ENCODE data around the gene GPBP1. TPM values are rescaled to one million over a fixed set of nuclear protein-coding genes. Genes with fewer than 3 reads are reported as not detected.

The GPBP1 gene
- total RNA-seq, 2 experiments from 2014 or later: 94.1 to 98.5 TPM

DNA sequence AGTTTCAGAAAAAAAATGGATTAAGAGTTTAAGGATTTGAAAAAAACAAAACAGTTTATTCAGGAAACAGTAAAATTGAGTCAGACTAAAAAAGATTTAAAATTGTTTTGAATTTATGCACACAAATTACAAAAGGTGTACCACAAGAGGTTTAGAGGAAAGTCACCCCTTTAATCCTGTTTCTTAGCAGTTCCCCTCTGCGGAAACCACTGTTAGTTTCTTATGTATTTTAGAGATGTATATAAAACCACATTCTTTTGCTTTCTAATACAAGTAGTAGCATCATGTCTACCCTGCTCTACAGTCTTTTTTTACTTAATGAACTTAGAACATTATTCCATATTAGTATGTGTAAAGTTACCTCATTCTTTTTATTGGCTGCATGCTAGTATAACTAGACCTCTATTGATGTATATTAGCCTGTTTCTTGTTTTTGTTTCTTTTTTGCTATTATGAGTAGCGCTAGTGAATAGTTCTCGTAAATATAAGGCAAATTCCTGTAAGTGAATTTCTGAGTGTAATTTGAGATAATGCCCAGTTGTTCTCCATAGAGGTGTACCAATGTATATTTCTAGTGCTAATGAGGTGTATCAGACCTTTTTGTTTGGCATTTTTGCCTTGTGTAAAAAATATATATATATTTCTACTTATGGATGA, 20.0 kb downstream of the GPBP1 start:
- intact Hi-C loops (cut with micrococcal nuclease): loop anchor here (1.0 kb wide), 1 partner anchor 19 kb away; no protein-coding TSS in a partner anchor
- H3K4me1 Mint-ChIP-seq (ENCODE audit: low read depth): peaks cover 72% of the 10 kb centered on the region
- POLR2A ChIA-PET: no interaction called here
- no peaks in the 10 kb centered on the region for H3K9me3 Mint-ChIP-seq
- H3K4me3 Mint-ChIP-seq: peak overlapping the region; percentile 34
- no peaks in the 10 kb centered on the region for H3K27me3 Mint-ChIP-seq
- peak overlapping the region; percentile 82 for H3K27ac Mint-ChIP-seq
- H3K36me3 Mint-ChIP-seq: peaks cover 23% of the 10 kb centered on the region
- DNase-seq: no peak
- CTCF ChIA-PET: no interaction called here

DNA sequence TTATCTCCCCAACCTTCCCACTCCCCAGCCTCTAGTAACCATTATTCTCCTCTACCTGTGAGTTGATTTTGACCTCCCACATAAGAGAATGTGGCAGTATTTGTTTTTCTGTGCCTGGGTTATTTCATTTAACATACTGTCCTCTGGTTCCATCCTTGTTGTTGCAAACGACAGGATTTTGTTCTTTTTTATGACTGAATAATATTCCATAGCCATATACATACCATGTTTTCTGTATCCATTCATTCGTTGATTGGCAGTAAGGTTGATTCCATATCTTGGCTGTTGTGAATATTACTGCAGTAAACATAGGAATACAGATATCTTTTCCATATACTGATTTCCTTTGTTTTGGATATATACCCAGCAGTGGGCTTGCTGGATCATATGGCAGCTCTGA, 20.8 kb downstream of the GPBP1 start:
- no peak overlapping the region for H3K4me3 Mint-ChIP-seq
- no peaks in the 10 kb centered on the region for H3K9me3 Mint-ChIP-seq
- H3K27me3 Mint-ChIP-seq: no peaks in the 10 kb centered on the region
- intact Hi-C loops (cut with micrococcal nuclease): no loop called here
- CTCF ChIA-PET: no interaction called here
- no peak overlapping the region for H3K27ac Mint-ChIP-seq
- peaks cover 24% of the 10 kb centered on the region for H3K36me3 Mint-ChIP-seq
- H3K4me1 Mint-ChIP-seq (ENCODE audit: low read depth): peaks cover 73% of the 10 kb centered on the region
- DNase-seq: no peak
- POLR2A ChIA-PET: no interaction called here

DNA sequence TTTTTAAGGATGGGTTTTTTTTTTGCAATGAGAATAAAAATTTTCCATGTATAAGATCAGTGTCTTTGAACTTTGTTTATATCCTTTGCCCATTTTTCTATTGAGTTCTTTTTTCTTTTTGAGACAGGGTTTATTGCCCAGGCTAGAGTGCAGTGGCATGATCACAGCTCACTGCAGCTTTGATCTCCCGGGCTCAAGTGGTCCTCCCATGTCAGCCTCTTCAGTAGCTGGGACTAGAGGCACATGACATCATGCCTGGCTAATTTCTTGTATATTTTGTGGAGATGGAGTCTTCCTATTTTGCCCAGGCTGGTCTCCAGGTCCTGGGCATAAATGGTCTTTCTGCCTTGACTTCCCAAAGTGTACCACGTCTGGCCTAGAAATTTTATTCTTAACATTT, 21.2 kb downstream of the GPBP1 start:
- H3K9me3 Mint-ChIP-seq: no peaks in the 10 kb centered on the region
- no peaks in the 10 kb centered on the region for H3K27me3 Mint-ChIP-seq
- no peak overlapping the region for H3K27ac Mint-ChIP-seq
- ChIA-PET POLR2A (no interaction called here), CTCF (no interaction called here)
- intact Hi-C loops (cut with micrococcal nuclease): no loop called here
- no peak for DNase-seq
- peaks cover 25% of the 10 kb centered on the region for H3K36me3 Mint-ChIP-seq
- no peak overlapping the region for H3K4me3 Mint-ChIP-seq
- H3K4me1 Mint-ChIP-seq (ENCODE audit: low read depth): peaks cover 72% of the 10 kb centered on the region

DNA sequence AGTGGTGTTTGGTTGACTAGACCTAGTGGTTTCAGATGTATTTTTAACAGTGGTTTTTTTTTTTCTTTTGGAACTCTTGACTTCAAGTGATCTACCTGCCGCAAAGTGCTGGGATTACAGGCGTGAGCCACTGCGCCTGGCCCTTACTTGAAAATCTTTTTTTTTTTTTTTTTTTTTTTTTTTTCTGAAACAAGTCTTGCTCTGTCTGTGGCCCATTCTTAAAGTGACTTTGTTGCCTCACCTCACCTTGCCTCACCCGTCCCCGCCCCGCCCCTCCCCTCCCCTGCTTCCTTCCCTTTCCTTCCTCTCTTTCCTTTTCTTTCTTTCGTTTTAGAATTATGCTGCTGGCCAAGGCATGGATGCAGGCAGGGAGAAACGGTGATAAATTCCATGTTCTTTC, 26.0 kb downstream of the GPBP1 start:
- H3K4me3 Mint-ChIP-seq: no peak overlapping the region
- H3K36me3 Mint-ChIP-seq: peaks cover 8% of the 10 kb centered on the region
- ChIA-PET POLR2A (no interaction called here), CTCF (no interaction called here)
- H3K27ac Mint-ChIP-seq: peak overlapping the region; percentile 32
- H3K27me3 Mint-ChIP-seq: no peaks in the 10 kb centered on the region
- intact Hi-C loops (cut with micrococcal nuclease): no loop called here
- DNase-seq: no peak
- H3K9me3 Mint-ChIP-seq: no peaks in the 10 kb centered on the region
- peaks cover 67% of the 10 kb centered on the region for H3K4me1 Mint-ChIP-seq (ENCODE audit: low read depth)

DNA sequence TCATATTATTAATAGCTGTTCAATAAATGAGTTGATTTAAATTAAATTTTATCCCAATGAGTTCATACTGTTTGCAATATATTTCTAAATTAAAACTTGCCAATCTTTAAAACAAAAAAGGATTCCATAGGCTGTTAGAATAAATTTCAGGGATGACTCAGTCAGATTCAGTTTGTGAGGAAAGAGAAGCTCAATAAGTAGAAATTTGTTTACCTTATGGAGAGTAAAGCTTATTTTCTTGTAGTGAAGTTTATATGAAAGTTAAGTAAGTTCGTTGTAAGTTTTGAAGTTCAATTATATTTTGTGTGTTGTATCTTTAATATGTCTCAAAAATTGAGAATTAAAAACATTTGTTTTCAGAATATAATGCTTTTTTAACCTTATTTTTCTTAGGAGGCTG, 29.0 kb downstream of the GPBP1 start:
- Mint-ChIP-seq H3K4me1 (ENCODE audit: low read depth) (peaks cover 74% of the 10 kb centered on the region), H3K27me3 (no peaks in the 10 kb centered on the region), H3K9me3 (no peaks in the 10 kb centered on the region), H3K4me3 (no peak overlapping the region), H3K36me3 (peaks cover 6% of the 10 kb centered on the region), H3K27ac (no peak overlapping the region)
- no peak for DNase-seq
- ChIA-PET POLR2A (interaction anchor here (0.7 kb wide), 1 partner anchor 13 kb away, joined by 4 read pairs; no protein-coding TSS in a partner anchor), CTCF (interaction anchor here (1.4 kb wide), 1 partner anchor 17 kb away, joined by 5 read pairs; no protein-coding TSS in a partner anchor)
- intact Hi-C loops (cut with micrococcal nuclease): no loop called here

DNA sequence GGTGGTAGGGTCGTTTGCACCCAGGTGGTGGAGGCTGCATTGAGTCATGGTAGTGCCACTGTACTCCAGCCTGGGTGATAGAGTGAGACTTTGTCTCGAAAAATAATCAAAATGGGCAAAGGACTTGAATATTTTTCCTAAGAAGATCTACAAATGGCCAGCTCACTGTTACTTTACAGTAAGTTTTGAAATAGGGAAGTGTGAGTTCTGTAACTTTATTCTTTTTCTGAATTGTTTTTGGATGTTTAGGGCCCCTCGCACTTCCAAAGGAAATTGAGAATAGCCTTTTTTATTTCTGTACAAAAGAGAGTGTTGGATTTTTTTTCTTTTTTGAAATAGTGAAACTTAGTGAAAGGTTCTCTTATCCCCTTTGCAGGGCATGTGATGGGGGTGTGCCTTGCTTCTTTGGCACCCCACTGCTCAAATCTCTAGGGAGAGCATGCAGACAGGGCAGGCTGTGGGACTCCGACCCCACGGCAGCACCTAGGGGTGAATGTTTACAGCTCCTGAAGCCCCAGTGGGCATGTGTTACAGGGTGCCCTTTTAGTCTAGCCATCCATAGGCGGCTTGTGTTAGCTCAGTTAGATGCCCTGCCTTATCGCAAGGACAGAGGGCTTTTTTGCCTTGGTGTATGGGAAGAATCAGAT, 33.3 kb downstream of the GPBP1 start:
- Mint-ChIP-seq H3K27me3 (no peaks in the 10 kb centered on the region), H3K36me3 (peaks cover 11% of the 10 kb centered on the region), H3K4me1 (ENCODE audit: low read depth) (peaks cover 75% of the 10 kb centered on the region), H3K4me3 (no peak overlapping the region), H3K27ac (peak overlapping the region; percentile 23), H3K9me3 (no peaks in the 10 kb centered on the region)
- no peak for DNase-seq
- POLR2A ChIA-PET: no interaction called here
- CTCF ChIA-PET: interaction anchor here (1.4 kb wide), 1 partner anchor 69 kb away, joined by 4 read pairs; no protein-coding TSS in a partner anchor
- intact Hi-C loops (cut with micrococcal nuclease): no loop called here

DNA sequence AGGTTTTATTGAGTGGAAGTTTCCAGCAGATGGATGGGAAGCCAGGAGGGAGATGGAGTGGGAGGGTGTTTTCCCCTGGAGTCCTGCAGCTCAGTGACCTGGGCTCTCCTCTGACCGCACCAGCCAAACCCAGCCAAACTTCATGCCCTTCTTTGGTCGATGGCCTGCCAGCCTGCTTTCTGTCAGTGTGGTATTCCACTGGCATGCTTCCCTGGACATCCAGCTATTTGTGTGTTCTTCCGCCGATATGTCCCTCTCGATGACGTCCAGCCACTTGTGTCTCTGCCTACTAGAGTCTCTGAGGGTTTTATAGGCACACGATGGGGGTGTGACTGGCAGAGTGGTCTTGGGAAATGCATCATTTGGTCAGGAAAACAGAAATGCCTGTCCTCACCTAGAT, 33.8 kb downstream of the GPBP1 start:
- intact Hi-C loops (cut with micrococcal nuclease): no loop called here
- DNase-seq: no peak
- Mint-ChIP-seq H3K4me1 (ENCODE audit: low read depth) (peaks cover 70% of the 10 kb centered on the region), H3K27ac (peak overlapping the region; percentile 23), H3K4me3 (no peak overlapping the region), H3K36me3 (peaks cover 11% of the 10 kb centered on the region), H3K9me3 (no peaks in the 10 kb centered on the region), H3K27me3 (no peaks in the 10 kb centered on the region)
- ChIA-PET POLR2A (no interaction called here), CTCF (no interaction called here)

DNA sequence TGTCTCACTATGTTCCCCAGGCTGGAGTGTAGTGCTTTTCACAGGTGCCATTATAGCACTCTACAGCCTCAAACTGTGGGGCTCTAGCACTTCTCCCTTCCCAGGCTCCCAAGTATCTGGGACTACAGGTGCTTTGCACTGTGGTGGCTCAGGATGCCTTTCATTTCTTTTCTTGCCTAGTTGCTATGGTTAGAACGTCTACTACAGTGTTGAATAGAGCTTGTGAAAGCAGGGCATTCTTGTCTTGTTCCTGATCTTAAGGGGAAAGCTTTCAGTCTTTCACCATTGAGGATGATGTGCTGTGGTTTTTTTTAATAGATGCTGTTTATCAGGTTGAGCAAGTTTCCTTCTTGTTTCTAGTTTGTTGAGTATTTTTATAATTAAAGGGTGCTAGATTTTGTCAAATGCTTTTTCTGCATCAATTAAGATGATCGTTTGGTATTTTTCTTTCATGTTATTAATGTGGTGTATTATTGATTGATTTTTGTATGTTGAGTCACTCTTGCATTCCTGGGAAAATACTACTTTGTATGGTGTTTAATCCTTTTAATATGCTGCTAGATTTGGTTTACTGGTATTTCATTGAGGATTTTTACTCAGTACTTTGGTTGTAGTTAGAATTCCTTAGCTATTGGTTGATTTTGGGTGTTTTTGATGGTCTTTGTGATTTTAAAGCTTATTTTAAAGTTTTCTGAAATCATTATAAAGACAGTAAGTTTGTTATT, 35.6 kb downstream of the GPBP1 start:
- Mint-ChIP-seq H3K27me3 (no peaks in the 10 kb centered on the region), H3K4me1 (ENCODE audit: low read depth) (peaks cover 64% of the 10 kb centered on the region), H3K4me3 (no peak overlapping the region), H3K9me3 (no peaks in the 10 kb centered on the region), H3K36me3 (peaks cover 15% of the 10 kb centered on the region), H3K27ac (peak overlapping the region; percentile 38)
- ChIA-PET POLR2A (interaction anchor here (1.0 kb wide), 1 partner anchor 32 kb away, joined by 4 read pairs; no protein-coding TSS in a partner anchor), CTCF (interaction anchor here (0.7 to 1.6 kb wide), 3 partner anchors 34 to 162 kb away, joined by 3 to 4 read pairs (median 3); no protein-coding TSS in a partner anchor)
- intact Hi-C loops (cut with micrococcal nuclease): no loop called here
- DNase-seq: no peak

DNA sequence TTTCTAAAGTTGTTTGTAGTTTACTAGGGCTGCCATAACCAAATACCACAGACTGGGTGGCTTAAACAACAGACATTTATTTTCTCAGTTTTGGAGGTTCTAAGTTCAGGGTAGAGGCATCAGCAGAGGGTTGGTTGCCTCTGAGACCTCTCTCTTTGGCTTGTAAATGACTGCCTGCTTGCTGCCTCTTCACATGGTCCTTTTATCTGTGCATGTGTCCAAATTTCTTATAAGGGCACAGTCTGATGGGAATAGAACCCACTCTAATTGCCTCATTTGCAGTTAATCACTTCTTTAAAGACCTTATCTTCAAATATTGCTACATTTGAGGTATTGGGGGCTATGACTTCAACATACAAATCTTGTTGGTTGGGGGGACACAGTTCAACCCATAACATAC, 36.8 kb downstream of the GPBP1 start:
- Mint-ChIP-seq H3K36me3 (peaks cover 24% of the 10 kb centered on the region), H3K27me3 (no peaks in the 10 kb centered on the region), H3K9me3 (no peaks in the 10 kb centered on the region), H3K27ac (no peak overlapping the region), H3K4me1 (ENCODE audit: low read depth) (peaks cover 65% of the 10 kb centered on the region), H3K4me3 (no peak overlapping the region)
- no peak for DNase-seq
- CTCF ChIA-PET: interaction anchor here (1.6 kb wide), 1 partner anchor 73 kb away, joined by 4 read pairs; no protein-coding TSS in a partner anchor
- intact Hi-C loops (cut with micrococcal nuclease): no loop called here
- POLR2A ChIA-PET: no interaction called here

DNA sequence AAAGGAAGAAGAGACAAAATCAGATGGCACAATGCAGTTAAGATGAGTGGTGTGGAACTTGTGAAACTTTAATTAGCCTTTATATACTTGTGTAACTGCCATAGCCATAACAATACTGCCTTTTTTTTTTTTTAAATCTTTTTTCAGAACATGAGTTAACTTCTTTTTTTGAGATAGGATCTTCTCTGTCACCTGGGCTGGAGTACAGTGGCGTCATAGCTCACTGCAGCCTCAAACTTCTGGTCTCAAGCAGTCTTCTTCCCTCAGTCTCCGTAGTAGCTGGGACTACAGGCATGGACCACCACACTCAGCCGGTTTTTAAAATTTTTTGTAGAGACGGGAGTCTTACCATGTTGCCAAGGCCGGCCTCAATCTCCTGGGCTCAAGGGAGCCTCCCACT, 37.2 kb downstream of the GPBP1 start:
- peaks cover 27% of the 10 kb centered on the region for H3K36me3 Mint-ChIP-seq
- CTCF ChIA-PET: no interaction called here
- no peak for DNase-seq
- H3K27ac Mint-ChIP-seq: no peak overlapping the region
- intact Hi-C loops (cut with micrococcal nuclease): no loop called here
- H3K4me3 Mint-ChIP-seq: no peak overlapping the region
- no peaks in the 10 kb centered on the region for H3K27me3 Mint-ChIP-seq
- POLR2A ChIA-PET: no interaction called here
- H3K9me3 Mint-ChIP-seq: no peaks in the 10 kb centered on the region
- H3K4me1 Mint-ChIP-seq (ENCODE audit: low read depth): peaks cover 66% of the 10 kb centered on the region

DNA sequence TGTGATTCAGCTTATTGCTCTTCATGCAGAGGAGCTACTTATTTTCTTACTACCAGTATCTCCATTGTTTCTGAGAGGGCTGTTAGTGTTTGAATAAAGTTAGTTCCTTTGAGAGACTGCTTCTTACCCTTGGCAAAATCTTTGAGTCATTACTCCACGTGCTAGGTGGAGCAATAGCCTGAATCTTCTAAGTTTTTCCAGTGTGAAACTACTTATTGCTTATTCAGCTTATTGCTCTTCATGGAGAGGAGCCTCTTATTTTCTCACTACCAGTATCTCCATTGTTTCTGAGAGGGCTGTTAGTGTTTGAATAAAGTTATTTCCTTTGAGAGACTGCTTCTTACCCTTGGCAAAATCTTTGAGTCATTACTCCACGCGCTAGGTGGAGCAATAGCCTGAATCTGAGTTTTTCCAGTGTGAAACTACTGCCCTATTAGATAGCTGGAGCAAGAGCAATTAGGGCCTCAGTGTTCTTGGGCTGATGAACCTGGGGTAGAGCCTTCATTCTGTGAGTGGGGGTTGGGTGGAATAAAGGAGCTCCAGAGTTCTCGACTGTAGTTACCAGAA, 41.9 kb downstream of the GPBP1 start:
- Mint-ChIP-seq H3K4me3 (no peak overlapping the region), H3K27ac (peak overlapping the region; percentile 78), H3K4me1 (ENCODE audit: low read depth) (peaks cover 52% of the 10 kb centered on the region), H3K27me3 (no peaks in the 10 kb centered on the region), H3K36me3 (peaks cover 20% of the 10 kb centered on the region), H3K9me3 (no peaks in the 10 kb centered on the region)
- no peak for DNase-seq
- CTCF ChIA-PET: interaction anchor here (0.6 to 1.5 kb wide), 5 partner anchors 40 to 320 kb away, joined by 3 to 5 read pairs (median 3); no protein-coding TSS in a partner anchor
- POLR2A ChIA-PET: interaction anchor here (0.7 to 0.9 kb wide), 2 partner anchors 13 to 40 kb away, joined by 3 to 4 read pairs; no protein-coding TSS in a partner anchor
- intact Hi-C loops (cut with micrococcal nuclease): loop anchor here (5.0 kb wide), 1 partner anchor 47 kb away; no protein-coding TSS in a partner anchor

DNA sequence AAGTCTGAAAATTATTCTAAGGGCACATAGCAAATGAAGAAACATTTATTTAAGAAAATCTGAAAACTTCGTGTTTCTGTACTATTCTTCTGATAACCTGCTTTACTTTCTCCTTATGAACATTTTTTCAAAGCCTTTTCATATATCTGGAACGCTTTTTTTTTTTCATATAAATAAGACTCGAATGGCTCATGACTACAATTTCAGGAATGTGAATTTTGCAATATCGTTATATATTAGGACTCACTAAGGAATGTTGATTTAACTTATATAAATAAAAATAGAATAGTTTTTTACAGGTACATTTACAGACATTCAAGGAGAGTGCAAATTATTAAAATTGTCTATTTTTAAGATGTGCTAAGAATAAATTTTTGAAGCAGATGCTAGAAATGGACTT, 42.9 kb downstream of the GPBP1 start:
- DNase-seq: no peak
- POLR2A ChIA-PET: no interaction called here
- peaks cover 23% of the 10 kb centered on the region for H3K36me3 Mint-ChIP-seq
- H3K27me3 Mint-ChIP-seq: no peaks in the 10 kb centered on the region
- intact Hi-C loops (cut with micrococcal nuclease): loop anchor here (5.0 kb wide), 1 partner anchor 46 kb away; no protein-coding TSS in a partner anchor
- no peaks in the 10 kb centered on the region for H3K9me3 Mint-ChIP-seq
- no peak overlapping the region for H3K4me3 Mint-ChIP-seq
- CTCF ChIA-PET: no interaction called here
- H3K4me1 Mint-ChIP-seq (ENCODE audit: low read depth): peaks cover 54% of the 10 kb centered on the region
- no peak overlapping the region for H3K27ac Mint-ChIP-seq
